Measurements from ENCODE around the gene SCAMP2.

The SCAMP2 gene

GRCh38 chr15:74804935-74805334 is 68.2 kb downstream of the SCAMP2 start:
- Histone ChIP-seq H3K9ac (no peak overlapping the region), H3K4me1 (ENCODE audit: low read depth, poor library complexity, severe bottlenecking) (peaks cover 8% of the 10 kb centered on the region), H3K4me2 (no peak overlapping the region), H3K27ac (no peak overlapping the region), H3K4me3 (IDR thresholded peaks at IDR 0.05; ENCODE audit: insufficient read depth, low read depth, low read length) (no peak overlapping the region), H3K79me2 (ENCODE audit: insufficient read depth, low read depth) (no peaks in the 10 kb centered on the region), H2AFZ (ENCODE audit: low read depth) (no peak overlapping the region), H3K27me3 (ENCODE audit: insufficient read depth, low read depth) (peaks cover 1% of the 10 kb centered on the region; the same call in 1 of the 2 replicates), H4K20me1 (ENCODE audit: insufficient read depth) (no peaks in the 10 kb centered on the region), H3K36me3 (ENCODE audit: insufficient read depth) (no peaks in the 10 kb centered on the region)
- TF ChIP-seq, protein P1, sequence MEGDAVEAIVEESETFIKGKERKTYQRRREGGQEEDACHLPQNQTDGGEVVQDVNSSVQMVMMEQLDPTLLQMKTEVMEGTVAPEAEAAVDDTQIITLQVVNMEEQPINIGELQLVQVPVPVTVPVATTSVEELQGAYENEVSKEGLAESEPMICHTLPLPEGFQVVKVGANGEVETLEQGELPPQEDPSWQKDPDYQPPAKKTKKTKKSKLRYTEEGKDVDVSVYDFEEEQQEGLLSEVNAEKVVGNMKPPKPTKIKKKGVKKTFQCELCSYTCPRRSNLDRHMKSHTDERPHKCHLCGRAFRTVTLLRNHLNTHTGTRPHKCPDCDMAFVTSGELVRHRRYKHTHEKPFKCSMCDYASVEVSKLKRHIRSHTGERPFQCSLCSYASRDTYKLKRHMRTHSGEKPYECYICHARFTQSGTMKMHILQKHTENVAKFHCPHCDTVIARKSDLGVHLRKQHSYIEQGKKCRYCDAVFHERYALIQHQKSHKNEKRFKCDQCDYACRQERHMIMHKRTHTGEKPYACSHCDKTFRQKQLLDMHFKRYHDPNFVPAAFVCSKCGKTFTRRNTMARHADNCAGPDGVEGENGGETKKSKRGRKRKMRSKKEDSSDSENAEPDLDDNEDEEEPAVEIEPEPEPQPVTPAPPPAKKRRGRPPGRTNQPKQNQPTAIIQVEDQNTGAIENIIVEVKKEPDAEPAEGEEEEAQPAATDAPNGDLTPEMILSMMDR (conservative IDR thresholded peaks at IDR 0.05; ENCODE audit: low read depth, low read length) = no peak

- Histone ChIP-seq H4K20me1 (ENCODE audit: insufficient read depth) (no peaks in the 10 kb centered on the region), H3K4me3 (IDR thresholded peaks at IDR 0.05; ENCODE audit: insufficient read depth, low read depth, low read length) (no peak overlapping the region), H3K79me2 (ENCODE audit: insufficient read depth, low read depth) (peaks cover under 1% of the 10 kb centered on the region; the same call in 1 of the 2 replicates), H3K27ac (no peak overlapping the region), H3K4me1 (ENCODE audit: low read depth, poor library complexity, severe bottlenecking) (peaks cover 26% of the 10 kb centered on the region), H2AFZ (ENCODE audit: low read depth) (no peak overlapping the region), H3K36me3 (ENCODE audit: insufficient read depth) (no peaks in the 10 kb centered on the region), H3K9ac (no peak overlapping the region), H3K27me3 (ENCODE audit: insufficient read depth, low read depth) (no peaks in the 10 kb centered on the region), H3K4me2 (no peak overlapping the region)
- TF ChIP-seq, protein P1 (conservative IDR thresholded peaks at IDR 0.05; ENCODE audit: low read depth, low read length) = no peak
Measured at GRCh38 chr15:74802862-74803447, 70.2 kb downstream of the SCAMP2 start.

DNA sequence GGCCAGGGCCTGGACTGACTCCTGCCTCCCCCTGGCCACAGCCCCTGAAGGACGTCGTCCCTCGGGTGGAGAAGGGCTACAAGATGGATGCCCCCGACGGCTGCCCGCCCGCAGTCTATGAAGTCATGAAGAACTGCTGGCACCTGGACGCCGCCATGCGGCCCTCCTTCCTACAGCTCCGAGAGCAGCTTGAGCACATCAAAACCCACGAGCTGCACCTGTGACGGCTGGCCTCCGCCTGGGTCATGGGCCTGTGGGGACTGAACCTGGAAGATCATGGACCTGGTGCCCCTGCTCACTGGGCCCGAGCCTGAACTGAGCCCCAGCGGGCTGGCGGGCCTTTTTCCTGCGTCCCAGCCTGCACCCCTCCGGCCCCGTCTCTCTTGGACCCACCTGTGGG is 70.9 kb downstream of the SCAMP2 start:
- no peak overlapping the region for H3K9ac ChIP-seq
- H3K27ac ChIP-seq = no peak overlapping the region
- H3K4me2 ChIP-seq = no peak overlapping the region
- no peaks in the 10 kb centered on the region for H4K20me1 ChIP-seq (ENCODE audit: insufficient read depth)
- H3K4me1 ChIP-seq (ENCODE audit: low read depth, poor library complexity, severe bottlenecking) = peaks cover 30% of the 10 kb centered on the region
- no peak overlapping the region for H3K4me3 ChIP-seq (IDR thresholded peaks at IDR 0.05; ENCODE audit: insufficient read depth, low read depth, low read length)
- H3K27me3 ChIP-seq (ENCODE audit: insufficient read depth, low read depth) = no peaks in the 10 kb centered on the region
- TF ChIP-seq, protein P1 (conservative IDR thresholded peaks at IDR 0.05; ENCODE audit: low read depth, low read length) = no peak
- no peak overlapping the region for H2AFZ ChIP-seq (ENCODE audit: low read depth)
- no peaks in the 10 kb centered on the region for H3K36me3 ChIP-seq (ENCODE audit: insufficient read depth)
- peaks cover 7% of the 10 kb centered on the region; the same call in 1 of the 2 replicates for H3K79me2 ChIP-seq (ENCODE audit: insufficient read depth, low read depth)

DNA sequence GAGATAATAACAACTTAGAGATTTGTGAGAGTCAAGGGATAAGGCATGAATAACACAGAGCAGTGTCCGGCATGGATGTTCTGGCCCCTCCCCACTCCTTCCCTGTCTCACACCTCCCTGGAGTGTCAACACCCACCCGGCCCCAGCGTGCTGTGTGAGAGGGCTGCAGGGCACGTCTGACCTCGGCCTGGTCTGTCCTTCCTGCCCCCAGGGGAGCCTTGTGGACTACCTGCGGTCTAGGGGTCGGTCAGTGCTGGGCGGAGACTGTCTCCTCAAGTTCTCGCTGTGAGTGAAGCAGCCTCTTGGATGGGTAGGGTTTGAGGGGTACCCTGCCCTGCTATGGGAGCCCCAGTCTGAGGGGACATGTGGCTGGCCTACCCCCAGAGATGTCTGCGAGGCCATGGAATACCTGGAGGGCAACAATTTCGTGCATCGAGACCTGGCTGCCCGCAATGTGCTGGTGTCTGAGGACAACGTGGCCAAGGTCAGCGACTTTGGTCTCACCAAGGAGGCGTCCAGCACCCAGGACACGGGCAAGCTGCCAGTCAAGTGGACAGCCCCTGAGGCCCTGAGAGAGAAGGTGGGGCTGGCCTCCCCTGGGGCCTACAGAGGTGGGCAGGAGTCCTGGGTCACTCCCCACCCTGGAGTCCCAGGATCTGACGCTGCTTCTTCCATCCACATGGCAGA is 71.7 kb downstream of the SCAMP2 start:
- H3K4me3 ChIP-seq (IDR thresholded peaks at IDR 0.05; ENCODE audit: insufficient read depth, low read depth, low read length) = no peak overlapping the region
- no peak overlapping the region for H3K27ac ChIP-seq
- no peak overlapping the region for H3K4me2 ChIP-seq
- H2AFZ ChIP-seq (ENCODE audit: low read depth) = no peak overlapping the region
- TF ChIP-seq, protein P1 (conservative IDR thresholded peaks at IDR 0.05; ENCODE audit: low read depth, low read length) = no peak
- peaks cover 15% of the 10 kb centered on the region; the same call in 1 of the 2 replicates for H3K79me2 ChIP-seq (ENCODE audit: insufficient read depth, low read depth)
- H3K4me1 ChIP-seq (ENCODE audit: low read depth, poor library complexity, severe bottlenecking) = peaks cover 30% of the 10 kb centered on the region
- H3K36me3 ChIP-seq (ENCODE audit: insufficient read depth) = no peaks in the 10 kb centered on the region
- H4K20me1 ChIP-seq (ENCODE audit: insufficient read depth) = no peaks in the 10 kb centered on the region
- H3K27me3 ChIP-seq (ENCODE audit: insufficient read depth, low read depth) = no peaks in the 10 kb centered on the region
- H3K9ac ChIP-seq = no peak overlapping the region
